Subcutaneous abdominal adipose tissue (tissue), 5 donors: ENCODE results near the gene PDCD4.
"Not testable (repeated sequence)": the region's sequence is repeated elsewhere in the genome, so short reads cannot be mapped to it uniquely, and the experiment has no call there.

Experiments used
- H3K27ac ChIP-seq: one replicate; pipeline ENCODE4 v1.7.0; 2013; ENCODE audit warnings: low read depth, mild to moderate bottlenecking, inconsistent platforms, low read length, moderate library complexity
- H3K27me3 ChIP-seq, 5 donors: one replicate each; pipeline ENCODE4 v1.7.0; 2013; ENCODE audit warnings: low read length in 5 of 5, inconsistent platforms in 1 of 5; ENCODE audit not compliant: control insufficient read depth in 5 of 5, insufficient read depth in 4 of 5
- H3K36me3 ChIP-seq, 5 donors: one replicate each; pipeline ENCODE4 v1.7.0; 2013; ENCODE audit warnings: low read length in 5 of 5; ENCODE audit not compliant: control insufficient read depth in 5 of 5, insufficient read depth in 5 of 5
- H3K4me1 ChIP-seq, 5 donors: one replicate each; pipeline ENCODE4 v1.7.0; 2013; ENCODE audit warnings: low read length in 5 of 5, mild to moderate bottlenecking in 3 of 5, moderate library complexity in 1 of 5; ENCODE audit not compliant: control insufficient read depth in 5 of 5, insufficient read depth in 5 of 5
- H3K4me3 ChIP-seq, 5 donors: one replicate each; pipeline ENCODE4 v1.7.0; 2013; ENCODE audit warnings: low read length in 5 of 5, low read depth in 1 of 5
- H3K9ac ChIP-seq, 5 donors: one replicate each; pipeline ENCODE4 v1.7.0; 2013; ENCODE audit warnings: low read length in 5 of 5, mild to moderate bottlenecking in 4 of 5, moderate library complexity in 3 of 5
- H3K9me3 ChIP-seq, 5 donors: one replicate each; pipeline ENCODE4 v1.7.0; 2013; ENCODE audit warnings: low read length in 5 of 5; ENCODE audit not compliant: control insufficient read depth in 5 of 5
- donor health status: healthy.
- donor health status: healthy.
- donor health status: healthy.
- donor health status: healthy.
- donor health status: healthy.

PDCD4 gene

DNA sequence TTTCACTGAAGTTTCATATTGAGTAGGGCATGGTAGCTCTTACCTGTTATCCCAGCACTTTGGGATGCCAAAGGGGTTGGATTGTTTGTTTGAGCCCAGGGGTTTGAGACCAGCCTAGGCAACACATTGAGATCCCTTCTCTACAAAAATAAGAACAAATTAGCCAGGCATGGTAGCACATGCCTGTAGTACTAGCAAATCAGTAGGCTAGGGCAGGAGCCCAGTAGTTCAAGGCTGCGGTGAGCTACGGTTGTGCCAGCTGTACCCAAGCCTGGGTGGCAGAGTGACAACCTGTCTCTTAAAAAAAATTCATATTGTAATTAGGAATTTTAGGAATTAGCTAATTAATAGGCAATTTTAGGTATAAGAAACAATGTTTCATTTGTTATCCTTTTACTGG, 29.3 kb downstream of the PDCD4 start:
- Histone ChIP-seq H3K36me3 (peaks cover 18 to 45% (median 39%) of the 10 kb centered on the region in 5 donors), H3K4me3 (no peak overlapping the region), H3K9ac (no peak overlapping the region), H3K27me3 (no peaks in the 10 kb centered on the region), H3K4me1 (peaks cover 0 to 9% (median 7%) of the 10 kb centered on the region in 5 donors), H3K9me3 (no peaks in the 10 kb centered on the region), H3K27ac (no peak overlapping the region)

DNA sequence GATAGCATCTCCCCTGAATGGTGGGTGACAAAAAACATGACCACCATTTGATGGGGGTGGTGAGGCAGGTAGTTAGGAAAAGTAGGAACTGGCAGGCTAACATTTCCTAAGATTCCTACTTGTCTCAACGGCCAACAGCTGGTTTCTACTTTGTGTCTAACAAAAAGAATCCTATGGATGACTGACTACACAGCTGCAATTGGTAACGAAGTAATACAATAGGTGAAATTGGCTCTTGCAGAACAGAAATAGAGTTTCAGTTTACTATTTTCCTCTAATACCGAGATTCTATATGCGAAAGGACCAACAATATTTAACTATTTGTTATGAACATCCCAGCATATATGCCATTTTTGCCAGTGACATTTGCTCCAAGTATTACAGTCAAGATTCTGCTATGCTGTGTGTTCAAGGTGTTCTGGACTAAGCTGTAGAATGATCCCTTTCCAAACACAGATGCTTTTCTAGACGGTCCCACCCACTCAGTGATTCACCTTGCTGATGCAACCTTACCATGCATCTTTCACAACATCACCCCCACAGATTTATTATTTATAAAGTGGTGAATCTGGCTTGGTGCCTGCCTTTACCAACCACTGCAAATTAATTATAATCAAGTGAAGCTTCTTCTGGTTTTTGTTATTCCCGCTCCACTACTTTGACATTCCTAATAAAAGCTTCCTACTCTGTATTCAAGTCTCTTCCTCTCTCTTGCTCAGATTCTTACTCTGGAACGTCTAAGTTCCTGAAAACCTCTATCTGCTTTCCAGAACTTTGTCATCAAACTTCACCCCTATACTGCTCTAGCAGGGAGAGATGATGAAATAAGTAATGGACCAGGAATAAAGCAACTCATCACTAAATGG, 30.5 kb downstream of the PDCD4 start:
- Histone ChIP-seq H3K4me3 (no peak overlapping the region), H3K9ac (no peak overlapping the region), H3K9me3 (no peaks in the 10 kb centered on the region), H3K27ac (no peak overlapping the region), H3K27me3 (no peaks in the 10 kb centered on the region), H3K36me3 (peaks cover 14 to 36% (median 33%) of the 10 kb centered on the region in 5 donors), H3K4me1 (peaks cover 0 to 4% (median 2%) of the 10 kb centered on the region in 5 donors)

DNA sequence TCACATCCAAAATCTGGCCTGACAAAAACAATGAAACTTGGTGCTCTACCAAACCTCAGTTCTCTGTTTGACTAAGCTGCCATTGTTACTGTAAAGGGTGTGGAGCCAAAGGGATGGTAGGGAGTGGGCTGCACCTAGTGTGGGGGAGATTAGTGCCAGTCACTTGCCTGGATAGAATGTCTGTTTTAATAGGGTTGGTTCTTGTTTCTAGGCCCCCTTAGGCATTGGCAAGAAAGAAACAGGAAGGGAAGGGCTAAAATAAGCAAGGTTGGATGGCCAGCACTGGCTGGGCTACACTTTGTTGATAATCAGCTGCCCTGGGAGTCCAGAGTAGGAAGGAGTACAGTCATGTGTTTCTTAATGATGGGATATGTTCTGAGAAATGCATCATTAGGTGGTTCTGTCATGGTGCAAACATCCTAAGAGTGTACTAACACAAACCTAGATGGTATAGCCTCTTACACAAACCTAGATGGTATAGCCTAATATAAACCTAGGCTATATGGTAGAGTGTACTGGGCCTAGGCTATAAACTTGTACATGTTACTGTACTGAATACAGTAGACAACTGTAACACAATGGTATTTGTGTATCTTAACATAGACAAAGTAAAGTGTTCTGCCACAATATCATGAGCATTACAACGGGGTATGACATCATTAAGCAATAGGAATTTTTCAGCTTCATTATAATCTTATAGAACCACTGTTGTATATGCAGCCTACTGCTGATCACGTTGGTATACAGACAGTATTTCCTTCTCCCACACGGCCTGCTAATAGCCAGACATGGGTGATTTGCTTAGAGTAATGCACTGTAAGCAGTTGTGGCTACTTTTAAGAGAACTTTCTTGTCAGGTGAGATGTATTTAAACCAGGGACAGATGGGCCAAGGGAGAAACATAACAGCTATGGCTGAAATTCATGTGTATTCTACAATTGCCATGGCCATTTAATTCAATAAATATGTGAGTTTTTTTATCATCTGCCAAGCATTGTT, 31.9 kb downstream of the PDCD4 start:
- Histone ChIP-seq H3K9me3 (no peaks in the 10 kb centered on the region), H3K27ac (no peak overlapping the region), H3K4me1 (no peaks in the 10 kb centered on the region), H3K27me3 (no peaks in the 10 kb centered on the region), H3K9ac (no peak overlapping the region), H3K4me3 (no peak overlapping the region), H3K36me3 (peaks cover 14 to 30% (median 26%) of the 10 kb centered on the region in 5 donors)

DNA sequence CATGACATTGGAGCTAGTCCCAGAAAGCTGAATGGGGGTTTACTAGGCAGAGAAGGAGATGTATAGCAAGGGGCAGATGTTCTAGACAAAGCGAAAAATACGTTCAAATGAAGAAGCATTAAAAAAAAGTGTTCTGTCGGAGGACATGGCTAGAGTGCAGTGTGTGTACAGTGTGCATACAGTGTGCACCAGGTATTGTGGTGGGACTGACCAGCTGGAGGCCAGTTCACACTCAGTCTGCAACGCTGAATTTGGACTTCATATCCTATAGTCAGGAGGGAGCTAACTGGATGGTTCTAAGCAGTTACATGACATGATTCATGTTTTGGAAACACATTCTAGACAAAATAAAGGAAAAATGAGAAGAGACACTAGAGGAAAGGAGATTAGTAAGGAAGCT, 38.4 kb downstream of the PDCD4 start:
- H3K27ac ChIP-seq: no peak overlapping the region
- H3K36me3 ChIP-seq: peaks cover 0 to 7% (median 0%) of the 10 kb centered on the region in 5 donors
- no peak overlapping the region for H3K4me3 ChIP-seq
- H3K9ac ChIP-seq: no peak overlapping the region
- H3K27me3 ChIP-seq: no peaks in the 10 kb centered on the region
- H3K9me3 ChIP-seq: no peaks in the 10 kb centered on the region
- no peaks in the 10 kb centered on the region for H3K4me1 ChIP-seq

DNA sequence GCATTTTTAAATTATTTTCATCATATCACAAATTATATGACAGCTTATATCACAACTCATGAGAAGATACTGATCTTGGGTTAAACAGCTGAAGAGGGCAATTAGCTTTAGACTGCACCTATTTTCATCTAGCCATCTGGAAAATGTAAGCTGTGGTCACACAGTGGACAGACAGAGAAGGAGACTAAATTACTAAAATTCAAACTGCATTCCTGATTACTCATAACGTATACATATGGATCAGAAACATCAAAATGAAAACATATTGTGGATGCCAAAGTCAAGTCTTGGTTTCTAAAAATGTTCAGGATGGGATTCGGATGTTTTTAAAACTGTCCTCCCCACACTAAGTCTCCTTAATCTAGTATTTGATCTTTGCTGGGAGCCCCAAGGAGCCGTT, 40.6 kb downstream of the PDCD4 start:
- Histone ChIP-seq H3K9me3 (no peaks in the 10 kb centered on the region), H3K4me1 (peaks cover 0 to 11% (median 4%) of the 10 kb centered on the region in 5 donors), H3K27ac (no peak overlapping the region), H3K4me3 (no peak overlapping the region), H3K27me3 (no peaks in the 10 kb centered on the region), H3K36me3 (peaks cover 0 to 7% (median 0%) of the 10 kb centered on the region in 5 donors), H3K9ac (no peak overlapping the region)

DNA sequence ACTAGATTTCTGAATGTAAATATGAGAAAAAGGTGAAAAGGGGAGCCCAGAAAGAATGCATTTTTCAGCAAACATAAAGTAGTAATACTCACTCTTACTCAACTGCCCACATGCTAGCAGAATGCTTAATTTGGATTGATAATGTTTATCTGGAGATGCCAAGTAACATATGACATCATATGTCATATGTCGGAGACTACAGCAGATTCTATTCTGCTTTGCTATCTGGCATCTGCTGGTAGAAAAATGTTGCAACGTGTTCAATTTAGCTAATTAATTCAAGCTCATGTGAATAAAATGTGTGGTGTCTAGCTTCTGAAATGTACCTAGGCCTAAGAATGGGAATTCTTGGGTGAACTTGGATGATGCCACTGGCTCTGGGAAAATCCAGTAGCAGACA, 42.7 kb downstream of the PDCD4 start:
- Histone ChIP-seq H3K4me1 (peaks cover 2 to 20% (median 13%) of the 10 kb centered on the region in 5 donors), H3K36me3 (peaks cover 0 to 7% (median 0%) of the 10 kb centered on the region in 5 donors), H3K27ac (no peak overlapping the region), H3K4me3 (no peak overlapping the region), H3K9ac (no peak overlapping the region), H3K9me3 (no peaks in the 10 kb centered on the region), H3K27me3 (no peaks in the 10 kb centered on the region)

DNA sequence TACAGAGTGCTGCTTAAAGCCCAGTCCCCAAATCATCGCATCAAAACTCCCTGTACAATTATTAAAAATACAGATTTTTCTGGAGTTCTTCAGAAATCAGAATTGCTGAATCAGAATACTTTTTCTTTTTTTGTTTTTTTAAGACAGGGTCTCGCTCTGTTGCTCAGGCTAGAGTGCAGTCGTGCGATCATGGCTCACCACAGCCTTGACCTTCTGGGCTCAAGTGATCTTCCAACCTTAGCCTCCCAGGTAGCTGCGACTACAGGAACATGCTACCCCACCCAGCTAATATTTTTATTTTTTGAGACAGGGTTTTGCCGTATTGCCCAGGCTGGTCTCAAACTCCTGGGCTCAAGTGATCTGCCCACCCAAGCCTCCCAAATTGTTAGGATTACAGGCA, 43.3 kb downstream of the PDCD4 start:
- no peak overlapping the region for H3K9ac ChIP-seq
- H3K36me3 ChIP-seq: peaks cover 0 to 6% (median 0%) of the 10 kb centered on the region in 5 donors
- no peak overlapping the region for H3K4me3 ChIP-seq
- no peaks in the 10 kb centered on the region for H3K9me3 ChIP-seq
- H3K27ac ChIP-seq: no peak overlapping the region
- peaks cover 2 to 20% (median 14%) of the 10 kb centered on the region in 5 donors for H3K4me1 ChIP-seq
- H3K27me3 ChIP-seq: no peaks in the 10 kb centered on the region

DNA sequence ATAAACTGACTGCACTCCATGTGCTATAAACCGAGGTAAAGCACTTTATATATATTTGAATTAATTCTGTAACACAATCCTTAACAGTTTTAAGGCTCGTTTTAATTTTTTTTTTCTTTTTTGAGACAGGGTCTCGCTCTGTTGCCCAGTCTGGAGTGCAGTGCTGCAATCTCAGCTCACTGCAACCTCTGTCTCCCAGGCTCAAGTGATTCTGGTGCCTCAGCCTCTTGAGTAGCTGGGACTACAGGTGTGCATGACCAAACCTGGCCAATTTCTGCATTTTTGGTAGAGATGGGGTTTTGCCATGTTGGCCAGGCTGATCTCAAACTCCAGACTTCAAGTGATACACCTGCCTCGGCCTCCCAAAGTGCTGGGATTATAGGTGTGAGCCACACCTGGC, 43.9 kb downstream of the PDCD4 start:
- H3K4me3 ChIP-seq, H3K36me3 ChIP-seq, H3K27me3 ChIP-seq, H3K9me3 ChIP-seq, H3K27ac ChIP-seq, H3K9ac ChIP-seq: not testable (repeated sequence)
- H3K4me1 ChIP-seq: peaks cover 2 to 24% (median 20%) of the 10 kb centered on the region in 5 donors

DNA sequence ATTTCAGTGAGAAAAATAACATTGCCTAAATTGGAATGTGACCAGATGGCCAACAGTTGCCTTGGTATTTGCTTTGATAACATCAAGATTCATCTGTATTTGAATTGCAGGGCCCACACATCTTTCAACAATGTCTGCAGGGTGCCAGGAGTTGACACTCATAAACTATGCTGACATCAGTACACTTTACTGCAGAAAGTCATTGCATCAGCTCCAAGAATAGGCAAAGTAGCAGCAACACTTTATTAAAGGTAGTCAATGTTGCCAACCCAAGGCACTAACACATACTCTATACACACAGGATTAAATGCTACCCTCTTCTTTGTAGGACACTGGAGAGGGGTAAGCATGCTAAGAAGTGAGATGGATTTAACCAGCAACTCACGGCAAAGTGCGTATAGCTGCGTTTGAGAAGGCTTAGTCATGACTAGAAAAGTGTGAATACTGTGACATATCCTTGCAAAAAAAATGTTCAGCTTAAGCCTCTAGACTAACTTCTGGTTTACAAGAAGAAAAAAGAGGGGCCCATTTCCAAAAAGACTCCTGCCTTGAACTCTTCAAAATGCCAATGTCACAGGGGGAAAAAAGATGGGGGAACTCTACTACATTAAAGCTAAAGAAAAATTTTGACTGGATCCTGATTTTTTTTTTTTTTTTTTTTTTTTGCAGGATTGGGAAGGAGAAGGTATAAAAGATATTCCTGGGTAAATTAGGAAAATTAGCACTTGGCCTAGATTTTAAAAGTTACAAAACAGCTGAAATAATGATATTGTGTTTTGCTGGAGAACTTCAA, 45.0 kb downstream of the PDCD4 start:
- Histone ChIP-seq H3K9me3 (no peaks in the 10 kb centered on the region), H3K4me1 (peaks cover 2 to 35% (median 29%) of the 10 kb centered on the region in 5 donors), H3K36me3 (no peaks in the 10 kb centered on the region), H3K4me3 (no peak overlapping the region), H3K27me3 (no peaks in the 10 kb centered on the region), H3K27ac (peak overlapping the region; percentile 98), H3K9ac (no peak overlapping the region)
